Measurements from ENCODE around the gene MDH2.
"Not testable (repeated sequence)": the region's sequence is repeated elsewhere in the genome, so short reads cannot be mapped to it uniquely, and the experiment has no call there.

The MDH2 gene

GRCh38 chr7:76047811-76048667, at the start of gene MDH2, which contains the start of gene STYXL1:
MDH2 (plus strand) TSS chr7:76048106; CDS start chr7:76048161, 55 bp downstream.
STYXL1 (minus strand) TSS chr7:76048000; CDS start chr7:76030523, 17,477 bp downstream.
- no CpG with 5 or more reads among the region's 58 CpGs for WGBS (ENCODE audit: insufficient coverage, insufficient read length)
- H3K4me3 ChIP-seq (ENCODE audit: low read length), result peak within 1 kb of the TSS; percentile 93
- no peaks in the 10 kb centered on the region for H3K27me3 ChIP-seq (ENCODE audit: control insufficient read depth, insufficient read depth, low read length)
- peak; percentile 81 for DNase-seq (ENCODE audit: low read depth, low spot score)
- H3K27ac ChIP-seq (ENCODE audit: low read length), result no peak within 1 kb of the TSS
- H3K36me3 ChIP-seq (ENCODE audit: control insufficient read depth, insufficient read depth, low read length), result 0 out of 2 replicates have a peak, but pooled peaks cover 6% of the 10 kb centered on the region
- H3K9me3 ChIP-seq (ENCODE audit: control insufficient read depth, insufficient read depth, low read length), result no peaks in the 10 kb centered on the region
- peaks cover 2% of the 10 kb centered on the region; the same call in 1 of the 2 replicates for H3K4me1 ChIP-seq (ENCODE audit: control insufficient read depth, insufficient read depth, low read length)

- Histone ChIP-seq H3K4me1 (ENCODE audit: control insufficient read depth, insufficient read depth, low read length) (no peaks in the 10 kb centered on the region), H3K27ac (ENCODE audit: low read length) (no peak overlapping the region), H3K36me3 (ENCODE audit: control insufficient read depth, insufficient read depth, low read length) (0 out of 2 replicates have a peak, but pooled peaks cover 6% of the 10 kb centered on the region), H3K27me3 (ENCODE audit: control insufficient read depth, insufficient read depth, low read length) (no peaks in the 10 kb centered on the region), H3K9me3 (ENCODE audit: control insufficient read depth, insufficient read depth, low read length) (no peaks in the 10 kb centered on the region), H3K4me3 (ENCODE audit: low read length) (no peak overlapping the region)
- no peak for DNase-seq (ENCODE audit: low read depth, low spot score)
- no CpG with 5 or more reads among the region's 11 CpGs for WGBS (ENCODE audit: insufficient coverage, insufficient read length)
Measured at GRCh38 chr7:76000566-76000965, 47.3 kb upstream of the MDH2 start.

GRCh38 chr7:76002139-76002538, 45.8 kb upstream of the MDH2 start:
- DNase-seq (ENCODE audit: low read depth, low spot score), result no peak
- H3K4me3 ChIP-seq (ENCODE audit: low read length), result no peak overlapping the region
- H3K27me3 ChIP-seq (ENCODE audit: control insufficient read depth, insufficient read depth, low read length), result no peaks in the 10 kb centered on the region
- no peaks in the 10 kb centered on the region for H3K4me1 ChIP-seq (ENCODE audit: control insufficient read depth, insufficient read depth, low read length)
- no CpG with 5 or more reads among the region's 6 CpGs for WGBS (ENCODE audit: insufficient coverage, insufficient read length)
- no peak overlapping the region for H3K27ac ChIP-seq (ENCODE audit: low read length)
- H3K36me3 ChIP-seq (ENCODE audit: control insufficient read depth, insufficient read depth, low read length), result 0 out of 2 replicates have a peak, but pooled peaks cover 6% of the 10 kb centered on the region
- H3K9me3 ChIP-seq (ENCODE audit: control insufficient read depth, insufficient read depth, low read length), result no peaks in the 10 kb centered on the region

- 0 out of 2 replicates have a peak, but pooled peaks cover 6% of the 10 kb centered on the region for H3K36me3 ChIP-seq (ENCODE audit: control insufficient read depth, insufficient read depth, low read length)
- H3K4me1 ChIP-seq (ENCODE audit: control insufficient read depth, insufficient read depth, low read length), result no peaks in the 10 kb centered on the region
- H3K9me3 ChIP-seq (ENCODE audit: control insufficient read depth, insufficient read depth, low read length), result no peaks in the 10 kb centered on the region
- no peak overlapping the region for H3K27ac ChIP-seq (ENCODE audit: low read length)
- DNase-seq (ENCODE audit: low read depth, low spot score), result no peak
- H3K27me3 ChIP-seq (ENCODE audit: control insufficient read depth, insufficient read depth, low read length), result no peaks in the 10 kb centered on the region
- no peak overlapping the region for H3K4me3 ChIP-seq (ENCODE audit: low read length)
- no CpG with 5 or more reads among the region's 3 CpGs for WGBS (ENCODE audit: insufficient coverage, insufficient read length)
Measured at GRCh38 chr7:76002822-76003221, 45.1 kb upstream of the MDH2 start.

GRCh38 chr7:76003351-76003750, 44.6 kb upstream of the MDH2 start:
- no peak for DNase-seq (ENCODE audit: low read depth, low spot score)
- Histone ChIP-seq H3K4me1 (ENCODE audit: control insufficient read depth, insufficient read depth, low read length) (no peaks in the 10 kb centered on the region), H3K9me3 (ENCODE audit: control insufficient read depth, insufficient read depth, low read length) (no peaks in the 10 kb centered on the region), H3K4me3 (ENCODE audit: low read length) (no peak overlapping the region), H3K36me3 (ENCODE audit: control insufficient read depth, insufficient read depth, low read length) (0 out of 2 replicates have a peak, but pooled peaks cover 6% of the 10 kb centered on the region), H3K27me3 (ENCODE audit: control insufficient read depth, insufficient read depth, low read length) (no peaks in the 10 kb centered on the region), H3K27ac (ENCODE audit: low read length) (no peak overlapping the region)
- no CpG with 5 or more reads among the region's 10 CpGs for WGBS (ENCODE audit: insufficient coverage, insufficient read length)

GRCh38 chr7:76005004-76005403, 42.9 kb upstream of the MDH2 start:
- not testable (repeated sequence) for DNase-seq (ENCODE audit: low read depth, low spot score); H3K27me3 ChIP-seq (ENCODE audit: control insufficient read depth, insufficient read depth, low read length); H3K4me1 ChIP-seq (ENCODE audit: control insufficient read depth, insufficient read depth, low read length); H3K9me3 ChIP-seq (ENCODE audit: control insufficient read depth, insufficient read depth, low read length); H3K4me3 ChIP-seq (ENCODE audit: low read length); H3K27ac ChIP-seq (ENCODE audit: low read length); H3K36me3 ChIP-seq (ENCODE audit: control insufficient read depth, insufficient read depth, low read length)
- WGBS (ENCODE audit: insufficient coverage, insufficient read length), result no CpG with 5 or more reads among the region's 4 CpGs

- H3K27ac ChIP-seq (ENCODE audit: low read length), result no peak overlapping the region
- H3K4me1 ChIP-seq (ENCODE audit: control insufficient read depth, insufficient read depth, low read length), result no peaks in the 10 kb centered on the region
- no peak for DNase-seq (ENCODE audit: low read depth, low spot score)
- no peaks in the 10 kb centered on the region for H3K9me3 ChIP-seq (ENCODE audit: control insufficient read depth, insufficient read depth, low read length)
- H3K27me3 ChIP-seq (ENCODE audit: control insufficient read depth, insufficient read depth, low read length), result no peaks in the 10 kb centered on the region
- no peak overlapping the region for H3K4me3 ChIP-seq (ENCODE audit: low read length)
- no CpG with 5 or more reads among the region's 8 CpGs for WGBS (ENCODE audit: insufficient coverage, insufficient read length)
- peaks cover 2% of the 10 kb centered on the region; the same call in 1 of the 2 replicates for H3K36me3 ChIP-seq (ENCODE audit: control insufficient read depth, insufficient read depth, low read length)
Measured at GRCh38 chr7:76008156-76008687, 39.7 kb upstream of the MDH2 start.

GRCh38 chr7:76009672-76010600, 38.0 kb upstream of the MDH2 start:
- no peaks in the 10 kb centered on the region for H3K4me1 ChIP-seq (ENCODE audit: control insufficient read depth, insufficient read depth, low read length)
- H3K9me3 ChIP-seq (ENCODE audit: control insufficient read depth, insufficient read depth, low read length), result no peaks in the 10 kb centered on the region
- peaks cover 2% of the 10 kb centered on the region; the same call in 1 of the 2 replicates for H3K36me3 ChIP-seq (ENCODE audit: control insufficient read depth, insufficient read depth, low read length)
- WGBS (ENCODE audit: insufficient coverage, insufficient read length), result no CpG with 5 or more reads among the region's 11 CpGs
- H3K4me3 ChIP-seq (ENCODE audit: low read length), result no peak overlapping the region
- no peak overlapping the region for H3K27ac ChIP-seq (ENCODE audit: low read length)
- no peaks in the 10 kb centered on the region for H3K27me3 ChIP-seq (ENCODE audit: control insufficient read depth, insufficient read depth, low read length)
- no peak for DNase-seq (ENCODE audit: low read depth, low spot score)

GRCh38 chr7:76011442-76011861, 36.5 kb upstream of the MDH2 start:
- Histone ChIP-seq H3K27me3 (ENCODE audit: control insufficient read depth, insufficient read depth, low read length) (no peaks in the 10 kb centered on the region), H3K27ac (ENCODE audit: low read length) (no peak overlapping the region), H3K9me3 (ENCODE audit: control insufficient read depth, insufficient read depth, low read length) (no peaks in the 10 kb centered on the region), H3K4me1 (ENCODE audit: control insufficient read depth, insufficient read depth, low read length) (no peaks in the 10 kb centered on the region), H3K4me3 (ENCODE audit: low read length) (no peak overlapping the region), H3K36me3 (ENCODE audit: control insufficient read depth, insufficient read depth, low read length) (no peaks in the 10 kb centered on the region; the same call in 1 of the 2 replicates)
- WGBS (ENCODE audit: insufficient coverage, insufficient read length), result no CpG with 5 or more reads among the region's 8 CpGs
- DNase-seq (ENCODE audit: low read depth, low spot score), result no peak

All from iPS DF 6.9 (cell line).